OCI-LY3 (cell line): ENCODE measurements around the gene MMP8.

Experiments
- H2AFZ ChIP-seq: fragments of 200-600, 300-600 bp; shearing (Covaris generic); 2 replicates; pipeline ENCODE4 v1.6.0; 2014; ENCODE audit warnings: antibody characterized with exemption, low read depth, low read length
- H3K27ac ChIP-seq: fragments of 200-600, 300-600 bp; sonication (generic); 2 replicates; pipeline ENCODE4 v1.5.1; 2014; ENCODE audit warnings: mild to moderate bottlenecking, low read length, moderate library complexity, mixed read lengths
- H3K27me3 ChIP-seq: fragments of 200-600, 300-600 bp; sonication (generic); 2 replicates; pipeline ENCODE4 v1.6.1; 2014; ENCODE audit warnings: low read depth, low read length, mixed read lengths
- H3K36me3 ChIP-seq: fragments of 200-600, 300-600 bp; sonication (generic); replicated peaks from 2 replicates; pipeline ENCODE3; 2014; ENCODE audit warnings: low read depth, low read length, mixed read lengths
- H3K4me1 ChIP-seq: fragments of 300-600, 200-600 bp; sonication (generic); 2 replicates; pipeline ENCODE4 v1.6.1; 2014; ENCODE audit warnings: low read length, mixed read lengths
- H3K4me2 ChIP-seq: fragments of 200-600, 300-600 bp; sonication (generic); 2 replicates; pipeline ENCODE4 v1.6.1; 2014; ENCODE audit warnings: low read length, mixed read lengths
- H3K4me3 ChIP-seq: fragments of 300-600, 200-600 bp; sonication (generic); 2 replicates; pipeline ENCODE4 v1.5.1; 2014; ENCODE audit warnings: antibody characterized with exemption, mild to moderate bottlenecking, low read length, moderate library complexity
- H3K79me2 ChIP-seq: fragments of 300-600, 200-600 bp; shearing (Covaris generic); 2 replicates; pipeline ENCODE4 v1.6.1; 2014; ENCODE audit warnings: mild to moderate bottlenecking, low read length, mixed read lengths
- H3K9ac ChIP-seq: fragments of 300-600, 200-600 bp; shearing (Covaris generic); 2 replicates; pipeline ENCODE4 v1.6.0; 2014; ENCODE audit warnings: mild to moderate bottlenecking, low read length, moderate library complexity
- H3K9me3 ChIP-seq: fragments of 200-600, 300-600 bp; shearing (Covaris generic); 2 replicates; pipeline ENCODE4 v1.6.1; 2014; ENCODE audit warnings: low read length, mixed read lengths; ENCODE audit not compliant: insufficient read depth
- H4K20me1 ChIP-seq: fragments of 200-600, 300-600 bp; sonication (generic); 2 replicates; pipeline ENCODE4 v1.6.1; 2016; ENCODE audit warnings: low read length, mixed read lengths; ENCODE audit not compliant: insufficient read depth
- CTCF ChIP-seq: fragments of 200-600, 300-600 bp; sonication (generic); IDR thresholded peaks from 2 replicates; pipeline ENCODE4 v1.5.1; 2014; ENCODE audit warnings: antibody characterized with exemption, low read length, low read depth
- EZH2phosphoT487 ChIP-seq: fragments of 200-600 bp; shearing (Covaris generic); IDR thresholded peaks from 2 replicates; pipeline ENCODE4 v1.6.1; 2018; ENCODE audit warnings: antibody characterized with exemption, mixed run types, low read depth

Gene MMP8

GRCh38 chr11:102767800-102768199 lies 43.0 kb upstream of the MMP8 start:
- no peaks in the 10 kb centered on the region for H3K4me1 ChIP-seq
- no peak overlapping the region for H3K4me3 ChIP-seq
- H3K79me2 ChIP-seq: no peaks in the 10 kb centered on the region
- no peak overlapping the region for H3K4me2 ChIP-seq
- H2AFZ ChIP-seq: no peak overlapping the region
- no peak overlapping the region for H3K27ac ChIP-seq
- no peaks in the 10 kb centered on the region for H4K20me1 ChIP-seq
- H3K9me3 ChIP-seq: no peaks in the 10 kb centered on the region
- no peaks in the 10 kb centered on the region for H3K36me3 ChIP-seq
- TF ChIP-seq CTCF (no peak), EZH2phosphoT487 (no peak)
- no peak overlapping the region for H3K9ac ChIP-seq
- H3K27me3 ChIP-seq: no peaks in the 10 kb centered on the region

GRCh38 chr11:102763440-102763839 lies 38.7 kb upstream of the MMP8 start:
- no peaks in the 10 kb centered on the region for H3K79me2 ChIP-seq
- H2AFZ ChIP-seq: no peak overlapping the region
- H3K9me3 ChIP-seq: no peaks in the 10 kb centered on the region
- H3K4me2 ChIP-seq: no peak overlapping the region
- TF ChIP-seq EZH2phosphoT487 (no peak), CTCF (no peak)
- no peaks in the 10 kb centered on the region for H3K36me3 ChIP-seq
- H3K9ac ChIP-seq: no peak overlapping the region
- H3K4me1 ChIP-seq: no peaks in the 10 kb centered on the region
- H3K27me3 ChIP-seq: no peaks in the 10 kb centered on the region
- H3K27ac ChIP-seq: no peak overlapping the region
- H4K20me1 ChIP-seq: no peaks in the 10 kb centered on the region
- no peak overlapping the region for H3K4me3 ChIP-seq

GRCh38 chr11:102762361-102762767 lies 37.6 kb upstream of the MMP8 start:
- no peak overlapping the region for H3K4me2 ChIP-seq
- no peak overlapping the region for H3K9ac ChIP-seq
- H3K4me1 ChIP-seq: peaks cover 6% of the 10 kb centered on the region; the same call in 1 of the 2 replicates
- H3K36me3 ChIP-seq: no peaks in the 10 kb centered on the region
- no peaks in the 10 kb centered on the region for H3K79me2 ChIP-seq
- no peaks in the 10 kb centered on the region for H3K9me3 ChIP-seq
- no peak overlapping the region for H3K4me3 ChIP-seq
- no peaks in the 10 kb centered on the region for H4K20me1 ChIP-seq
- H2AFZ ChIP-seq: no peak overlapping the region
- H3K27ac ChIP-seq: no peak overlapping the region
- TF ChIP-seq CTCF (no peak), EZH2phosphoT487 (no peak)
- H3K27me3 ChIP-seq: no peaks in the 10 kb centered on the region

GRCh38 chr11:102761646-102762238 lies 37.0 kb upstream of the MMP8 start:
- Histone ChIP-seq H4K20me1 (no peaks in the 10 kb centered on the region), H3K36me3 (no peaks in the 10 kb centered on the region), H3K9ac (no peak overlapping the region), H3K4me3 (no peak overlapping the region), H3K4me1 (peaks cover 6% of the 10 kb centered on the region; the same call in 1 of the 2 replicates), H3K27me3 (no peaks in the 10 kb centered on the region), H3K9me3 (no peaks in the 10 kb centered on the region), H2AFZ (no peak overlapping the region), H3K27ac (no peak overlapping the region), H3K4me2 (no peak overlapping the region), H3K79me2 (no peaks in the 10 kb centered on the region)
- TF ChIP-seq EZH2phosphoT487 (no peak), CTCF (no peak)
